Thyroid gland (tissue), 4 donors: ENCODE results near the gene CPNE2.

ENCODE experiments used
- CTCF ChIP-seq, 6 experiments: fragments of 200-600 bp in 3 of 6; fragments of 450-650 bp in 3 of 6; sonication (generic) in 3 of 6; IDR thresholded peaks; one replicate each; pipeline ENCODE4 v1.5.1; 2016 to 2019; ENCODE audit warnings: antibody characterized with exemption in 6 of 6, mild to moderate bottlenecking in 2 of 6, inconsistent platforms in 1 of 6, moderate library complexity in 1 of 6
- POLR2A ChIP-seq, 2 donors: fragments of 450-650 bp; IDR thresholded peaks; one replicate each; pipeline ENCODE4 v1.6.1; 2017; ENCODE audit warnings: antibody characterized with exemption in 2 of 2, mild to moderate bottlenecking in 2 of 2, moderate library complexity in 1 of 2

GRCh38 chr16:57146735-57147134 is 54.4 kb downstream of the CPNE2 start:
- no peak for TF ChIP-seq CTCF (IDR thresholded peaks at IDR 0.05)
- no peak for TF ChIP-seq POLR2A (IDR thresholded peaks at IDR 0.05)
